GM23248 (cell line): Measurements from ENCODE around the gene TBX2. TPM values are rescaled to one million over a fixed set of nuclear protein-coding genes. Genes with fewer than 3 reads are reported as not detected.

Experiments used
- DNase-seq: peaks from one replicate; pipeline ENCODE4 v3.0.0-alpha.2; 2015
- H2AFZ ChIP-seq: fragments of 200-600 bp; sonication (generic); 2 replicates; pipeline ENCODE4 v1.6.1; 2016; ENCODE audit warnings: antibody characterized with exemption
- H3F3A ChIP-seq: fragments of 200-600 bp; sonication (generic); 2 replicates; pipeline ENCODE4 v1.6.1; 2016; ENCODE audit warnings: mild to moderate bottlenecking, antibody characterized with exemption, mixed run types; ENCODE audit not compliant: insufficient read depth
- H3K27ac ChIP-seq: fragments of 200-600 bp; sonication (generic); 2 replicates; pipeline ENCODE4 v1.5.1; 2016; ENCODE audit warnings: mild to moderate bottlenecking
- H3K27me3 ChIP-seq: fragments of 200-600 bp; sonication (generic); replicated peaks from 2 replicates; pipeline ENCODE4 v1.6.1; 2016; ENCODE audit warnings: mild to moderate bottlenecking; ENCODE audit not compliant: insufficient read depth
- H3K36me3 ChIP-seq: fragments of 200-600 bp; sonication (generic); 2 replicates; pipeline ENCODE4 v1.6.1; 2016; ENCODE audit warnings: low read depth, mild to moderate bottlenecking
- H3K4me1 ChIP-seq: fragments of 200-600 bp; sonication (generic); 2 replicates; pipeline ENCODE4 v1.6.1; 2016; ENCODE audit warnings: mild to moderate bottlenecking; ENCODE audit not compliant: insufficient read depth
- H3K4me2 ChIP-seq: fragments of 200-600 bp; sonication (generic); one replicate; pipeline ENCODE4 v1.6.1; 2016; ENCODE audit warnings: mild to moderate bottlenecking; ENCODE audit not compliant: unreplicated experiment
- H3K4me3 ChIP-seq: fragments of 200-600 bp; sonication (generic); 2 replicates; pipeline ENCODE4 v1.5.1; 2016; ENCODE audit warnings: mild to moderate bottlenecking
- H3K79me2 ChIP-seq: fragments of 200-600 bp; sonication (generic); 2 replicates; pipeline ENCODE4 v1.6.1; 2016; ENCODE audit warnings: mild to moderate bottlenecking; ENCODE audit not compliant: insufficient read depth
- H3K9ac ChIP-seq: fragments of 200-600 bp; sonication (generic); 2 replicates; pipeline ENCODE4 v1.6.1; 2016; ENCODE audit warnings: mild to moderate bottlenecking
- H3K9me2 ChIP-seq: fragments of 200-600 bp; sonication (generic); 2 replicates; pipeline ENCODE4 v1.6.1; 2016; ENCODE audit warnings: mixed run types, mild to moderate bottlenecking, moderate library complexity; ENCODE audit not compliant: insufficient read depth
- H3K9me3 ChIP-seq: fragments of 200-600 bp; sonication (generic); one replicate; pipeline ENCODE4 v1.6.1; 2017; ENCODE audit warnings: low read depth
- H4K20me1 ChIP-seq: fragments of 200-600 bp; sonication (generic); 2 replicates; pipeline ENCODE4 v1.6.0; 2016; ENCODE audit not compliant: insufficient read depth
- EZH2 ChIP-seq: fragments of 200-600 bp; sonication (generic); IDR thresholded peaks from 2 replicates; pipeline ENCODE4 v1.6.1; 2018; ENCODE audit warnings: antibody characterized with exemption, mild to moderate bottlenecking; ENCODE audit not compliant: insufficient read depth, poor library complexity, severe bottlenecking
- EZH2phosphoT487 ChIP-seq: fragments of 200-600 bp; sonication (generic); IDR thresholded peaks from 2 replicates; pipeline ENCODE4 v1.6.1; 2018; ENCODE audit warnings: antibody characterized with exemption, moderate library complexity, mild to moderate bottlenecking, low read depth; ENCODE audit not compliant: insufficient read depth
- WGBS, 2 experiments: methylation state at CpG; one replicate each; pipeline ENCODE4 v1.1.6; 2015 to 2017; ENCODE audit warnings: low lambda C conversion rate in 2 of 2, low coverage in 1 of 2; ENCODE audit errors: missing lambda C conversion rate in 2 of 2; 5-methylcytosine and 5-hydroxymethylcytosine counted together
- in situ Hi-C: fragments of 300-500 bp; cut with MboI; formaldehyde crosslinking; loops from 2 replicates; pipeline ENCODE4 v1.15.0; 2020
- polyA plus RNA-seq: library from polyadenylated mRNA; unstranded; fragments of >200 nt; fragmentation: Nextera tagmentation; extraction: Ambion mirVana; gene quantifications from 2 replicates; pipeline ENCODE4 v1.2.1, GENCODE V29; 2016
- total RNA-seq: library from RNA; depleted of rRNA; stranded (reverse); fragments of >200 nt; shearing (Covaris generic); gene quantifications from 2 replicates; pipeline ENCODE4 v1.2.3, GENCODE V29; 2014

Gene TBX2
- total and polyA plus RNA-seq, 2 experiments from 2014 or later: 1.7 to 11.1 TPM

DNA sequence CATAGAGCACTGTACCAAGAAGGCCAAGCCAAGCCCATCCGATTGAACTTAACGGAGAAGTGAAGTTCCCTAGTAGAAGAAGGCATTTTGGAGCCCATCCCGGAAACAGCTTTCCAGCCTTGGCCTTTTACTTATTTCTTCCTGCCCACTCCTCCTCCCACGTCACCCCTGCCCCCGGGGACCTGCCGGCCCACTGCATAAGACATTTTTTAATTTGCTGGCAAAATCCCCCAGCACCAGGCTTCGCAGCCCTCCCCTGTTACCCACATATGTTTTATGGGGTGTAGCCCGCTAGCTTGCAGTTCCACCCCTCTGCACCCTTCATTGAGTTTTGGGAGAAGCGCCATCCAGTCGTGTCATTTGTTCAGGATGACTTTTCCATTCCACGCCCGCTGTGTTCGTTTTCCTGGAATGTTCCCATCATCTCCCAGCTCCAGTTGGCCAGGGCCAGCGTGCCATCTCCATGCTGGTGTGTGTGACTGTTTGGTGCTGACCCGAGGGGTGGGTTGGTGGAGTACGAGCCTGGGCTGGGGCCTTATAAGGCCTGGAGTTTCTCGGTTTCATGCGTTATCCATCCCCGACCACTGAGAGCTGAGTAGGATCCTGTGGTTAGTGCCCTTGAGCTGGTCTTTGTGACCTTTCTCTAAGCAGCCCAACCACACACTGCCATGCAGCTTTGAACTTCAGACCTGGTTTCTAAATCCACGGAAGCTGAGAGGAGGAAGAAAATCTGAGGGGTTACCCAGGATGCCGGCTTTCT is 20.0 kb upstream of the TBX2 start:
- H3K27ac ChIP-seq: no peak overlapping the region
- WGBS, 2 experiments: 93 to 94% methylated on average over 21 of the region's 21 CpGs
- no peak overlapping the region for H3K9ac ChIP-seq
- no peaks in the 10 kb centered on the region for H3K27me3 ChIP-seq
- H3K4me2 ChIP-seq: no peak overlapping the region
- H4K20me1 ChIP-seq: no peaks in the 10 kb centered on the region
- no peak for TF ChIP-seq EZH2phosphoT487
- no peak for TF ChIP-seq EZH2
- no peaks in the 10 kb centered on the region for H3K9me3 ChIP-seq
- DNase-seq: no peak
- H3F3A ChIP-seq: no peaks in the 10 kb centered on the region
- H3K36me3 ChIP-seq: no peaks in the 10 kb centered on the region
- no peak overlapping the region for H3K4me3 ChIP-seq
- in situ Hi-C loops: loop anchor here (25.0 kb wide), 1 partner anchor 667 kb away; no protein-coding TSS in a partner anchor
- no peaks in the 10 kb centered on the region for H3K79me2 ChIP-seq
- no peaks in the 10 kb centered on the region for H3K4me1 ChIP-seq
- no peaks in the 10 kb centered on the region for H3K9me2 ChIP-seq
- no peak overlapping the region for H2AFZ ChIP-seq

DNA sequence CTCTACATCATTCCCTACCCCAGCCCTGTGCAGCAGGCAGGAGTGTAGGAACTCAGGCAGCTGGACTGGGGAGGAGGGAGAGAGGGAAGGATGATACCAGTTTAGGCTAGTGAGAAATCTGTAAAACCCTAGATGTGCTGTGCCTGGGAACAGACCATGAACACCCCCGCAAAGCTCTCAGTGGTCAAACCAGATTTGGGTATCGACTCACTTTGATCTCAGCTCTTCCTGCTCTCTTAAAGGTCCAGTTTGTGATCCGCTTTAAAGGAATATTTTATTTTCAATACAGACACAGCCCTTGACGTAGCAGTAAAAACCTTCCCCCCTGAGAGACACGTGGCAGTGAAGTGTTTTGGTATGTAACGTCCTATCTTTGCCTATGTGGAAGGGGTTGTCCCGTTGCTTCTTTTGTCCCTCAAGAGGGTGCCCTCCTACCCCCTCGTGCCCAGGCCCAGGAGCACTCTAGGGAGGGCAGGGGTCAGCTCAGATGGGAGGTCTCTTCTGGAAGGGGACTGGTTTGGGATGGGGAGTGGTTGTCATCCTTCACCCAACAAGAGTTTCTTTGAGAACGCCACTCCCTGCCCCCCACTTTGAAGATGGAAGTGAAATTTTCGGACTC is 19.3 kb upstream of the TBX2 start:
- TF ChIP-seq EZH2phosphoT487 (no peak), EZH2 (no peak)
- no peak overlapping the region for H3K27ac ChIP-seq
- no peaks in the 10 kb centered on the region for H3K27me3 ChIP-seq
- no peaks in the 10 kb centered on the region for H3K9me2 ChIP-seq
- no peak overlapping the region for H3K9ac ChIP-seq
- no peak overlapping the region for H3K4me2 ChIP-seq
- 70 to 71% methylated on average over 10 of the region's 10 CpGs for WGBS, 2 experiments
- H4K20me1 ChIP-seq: no peaks in the 10 kb centered on the region
- no peak overlapping the region for H3K4me3 ChIP-seq
- H3K36me3 ChIP-seq: no peaks in the 10 kb centered on the region
- in situ Hi-C loops: loop anchor here (25.0 kb wide), 1 partner anchor 668 kb away; no protein-coding TSS in a partner anchor
- no peaks in the 10 kb centered on the region for H3K4me1 ChIP-seq
- H2AFZ ChIP-seq: no peak overlapping the region
- H3F3A ChIP-seq: no peaks in the 10 kb centered on the region
- H3K79me2 ChIP-seq: no peaks in the 10 kb centered on the region
- no peaks in the 10 kb centered on the region for H3K9me3 ChIP-seq
- DNase-seq: no peak

DNA sequence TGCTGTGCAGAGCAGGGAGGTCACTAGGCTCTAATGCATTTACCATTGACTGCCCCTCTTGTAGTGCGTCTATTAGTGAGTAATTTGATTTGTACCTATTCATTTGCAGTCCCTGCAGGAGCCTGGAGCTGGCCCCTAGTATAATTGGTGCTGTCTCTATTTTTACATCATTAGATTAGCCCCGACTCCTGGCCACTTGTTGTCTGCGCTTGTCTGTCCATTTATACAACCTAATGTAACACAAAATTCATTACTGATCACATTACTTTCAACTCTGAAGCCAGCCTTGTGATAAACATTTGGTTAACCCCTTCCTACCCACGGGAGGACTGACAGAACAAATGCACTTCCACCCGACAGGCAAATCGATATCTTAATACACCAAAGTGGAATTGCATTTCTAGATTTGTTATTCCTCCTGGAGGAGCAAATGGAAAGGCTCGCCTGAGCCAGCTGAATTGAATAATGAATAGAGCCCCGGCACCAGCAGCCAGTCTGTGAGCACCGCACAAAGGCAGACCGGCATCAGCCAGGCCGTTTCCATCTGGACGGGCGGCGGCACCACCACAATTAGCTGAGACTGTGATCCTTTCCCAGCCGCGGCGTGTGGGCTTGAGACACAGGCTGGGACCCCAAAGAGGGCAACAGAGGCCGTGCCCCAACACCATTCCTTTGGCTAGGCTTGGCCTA is 18.7 kb upstream of the TBX2 start:
- no peaks in the 10 kb centered on the region for H3K36me3 ChIP-seq
- H3K9ac ChIP-seq: no peak overlapping the region
- no peaks in the 10 kb centered on the region for H3K9me2 ChIP-seq
- no peaks in the 10 kb centered on the region for H3K79me2 ChIP-seq
- 83 to 88% methylated on average over 18 of the region's 18 CpGs for WGBS, 2 experiments
- H2AFZ ChIP-seq: no peak overlapping the region
- no peaks in the 10 kb centered on the region for H3K27me3 ChIP-seq
- no peaks in the 10 kb centered on the region for H3K9me3 ChIP-seq
- DNase-seq: no peak
- H3K27ac ChIP-seq: no peak overlapping the region
- no peaks in the 10 kb centered on the region for H3F3A ChIP-seq
- in situ Hi-C loops: loop anchor here (25.0 kb wide), 1 partner anchor 669 kb away; no protein-coding TSS in a partner anchor
- H3K4me2 ChIP-seq: no peak overlapping the region
- no peak overlapping the region for H3K4me3 ChIP-seq
- H3K4me1 ChIP-seq: no peaks in the 10 kb centered on the region
- no peak for TF ChIP-seq EZH2phosphoT487
- TF ChIP-seq EZH2: no peak
- no peaks in the 10 kb centered on the region for H4K20me1 ChIP-seq

DNA sequence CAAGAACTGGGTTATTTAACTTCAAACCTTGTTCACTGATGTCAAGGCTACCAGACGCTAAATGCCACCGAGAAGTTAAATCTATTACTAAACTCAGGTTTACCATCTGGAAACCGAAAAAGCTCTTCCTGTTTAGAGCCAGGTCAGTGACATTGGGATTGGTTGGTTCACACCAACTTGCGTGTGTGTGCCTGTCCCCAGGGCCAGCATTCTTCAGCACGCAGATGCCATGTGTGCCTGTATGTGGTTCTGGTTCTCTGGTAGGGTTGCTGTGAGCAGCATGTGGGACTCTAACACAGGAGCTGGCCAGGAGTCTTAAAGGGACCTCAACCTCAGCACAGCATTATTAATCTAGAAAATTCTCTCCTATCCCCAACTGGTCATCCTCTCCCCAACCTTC is 18.1 kb upstream of the TBX2 start:
- 86 to 88% methylated on average over 5 of the region's 5 CpGs for WGBS, 2 experiments
- H3K9me2 ChIP-seq: no peaks in the 10 kb centered on the region
- in situ Hi-C loops: loop anchor here (25.0 kb wide), 1 partner anchor 669 kb away; no protein-coding TSS in a partner anchor
- no peak for TF ChIP-seq EZH2
- TF ChIP-seq EZH2phosphoT487: no peak
- no peaks in the 10 kb centered on the region for H3K36me3 ChIP-seq
- H3K79me2 ChIP-seq: no peaks in the 10 kb centered on the region
- H3K4me3 ChIP-seq: no peak overlapping the region
- no peak overlapping the region for H3K27ac ChIP-seq
- no peaks in the 10 kb centered on the region for H3K4me1 ChIP-seq
- H2AFZ ChIP-seq: no peak overlapping the region
- H4K20me1 ChIP-seq: no peaks in the 10 kb centered on the region
- no peaks in the 10 kb centered on the region for H3K27me3 ChIP-seq
- DNase-seq: no peak
- no peak overlapping the region for H3K9ac ChIP-seq
- H3F3A ChIP-seq: no peaks in the 10 kb centered on the region
- H3K9me3 ChIP-seq: no peaks in the 10 kb centered on the region
- no peak overlapping the region for H3K4me2 ChIP-seq
